ENCODE results near the gene SHMT2.

DNA sequence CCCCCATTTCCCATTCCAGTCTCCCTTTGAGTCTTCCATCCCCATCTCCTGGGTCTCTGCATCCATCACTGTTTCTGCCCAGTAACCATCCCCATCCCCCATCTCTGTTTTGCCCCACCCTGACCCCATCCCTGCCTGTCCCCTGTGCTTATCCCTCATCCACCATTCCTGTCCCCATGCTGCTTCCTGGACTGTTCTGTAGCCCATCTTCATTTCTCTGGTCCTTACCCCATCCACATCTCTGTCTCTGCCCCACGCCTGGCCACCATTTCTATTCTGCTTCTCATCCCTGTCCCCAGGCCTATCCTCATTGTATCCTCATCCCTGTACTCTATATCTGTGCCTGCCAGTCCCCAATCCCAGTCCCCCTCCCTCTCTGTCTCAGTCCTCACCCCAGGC lies 8.7 kb upstream of the SHMT2 start:
- TF ChIP-seq CTCF (conservative IDR thresholded peaks at IDR 0.05) (no peak), EZH2 (IDR thresholded peaks at IDR 0.05; ENCODE audit: low read depth) (no peak)

Data from PC-9 (cell line).